ENCODE measurements around the gene GLI3.

DNA sequence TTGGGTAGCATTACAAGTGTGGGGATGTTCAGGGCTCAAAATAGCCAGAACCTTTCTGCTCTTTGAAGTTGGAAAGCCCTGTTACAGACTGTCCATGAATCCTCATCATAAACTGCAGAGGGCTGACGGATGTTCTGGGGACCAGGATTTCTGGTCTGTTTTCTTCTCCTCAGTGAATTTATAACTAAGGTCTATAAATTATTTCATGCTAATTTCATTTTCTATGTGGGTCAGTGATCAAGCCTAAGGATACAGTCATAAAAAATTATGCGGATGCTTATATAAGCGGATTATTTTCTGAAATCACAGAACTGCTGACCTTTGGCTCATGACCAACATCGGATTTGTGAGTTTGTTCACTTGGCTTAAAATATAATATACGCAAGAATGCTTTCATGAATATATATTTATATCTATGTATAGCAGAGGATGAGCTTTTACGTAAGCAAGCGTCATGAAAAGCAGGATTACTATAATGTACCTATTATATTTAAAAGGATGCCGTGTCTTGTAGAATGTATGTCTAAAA, 263.7 kb downstream of the GLI3 start:
- TF ChIP-seq EZH2 (IDR thresholded peaks at IDR 0.05; ENCODE audit: insufficient read depth, poor library complexity, severe bottlenecking) (no peak), EZH2phosphoT487 (IDR thresholded peaks at IDR 0.05; ENCODE audit: insufficient read depth, low read depth) (no peak)

All from GM23248 (cell line).